ENCODE data around the gene KIR2DL3.
"Not testable (repeated sequence)": the region's sequence is repeated elsewhere in the genome, so short reads cannot be mapped to it uniquely, and the experiment has no call there.

Gene KIR2DL3

DNA sequence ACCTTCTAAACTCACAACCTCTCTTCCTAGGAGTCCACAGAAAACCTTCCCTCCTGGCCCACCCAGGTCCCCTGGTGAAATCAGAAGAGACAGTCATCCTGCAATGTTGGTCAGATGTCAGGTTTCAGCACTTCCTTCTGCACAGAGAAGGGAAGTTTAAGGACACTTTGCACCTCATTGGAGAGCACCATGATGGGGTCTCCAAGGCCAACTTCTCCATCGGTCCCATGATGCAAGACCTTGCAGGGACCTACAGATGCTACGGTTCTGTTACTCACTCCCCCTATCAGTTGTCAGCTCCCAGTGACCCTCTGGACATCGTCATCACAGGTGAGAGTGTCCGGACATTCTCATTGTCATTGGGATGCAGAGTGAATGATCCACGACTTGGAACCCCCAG is 3.6 kb downstream of the KIR2DL3 start:
- not testable (repeated sequence) for DNase-seq (ENCODE audit: low read depth in 4 of 4, low spot score in 1 of 4)

DNA sequence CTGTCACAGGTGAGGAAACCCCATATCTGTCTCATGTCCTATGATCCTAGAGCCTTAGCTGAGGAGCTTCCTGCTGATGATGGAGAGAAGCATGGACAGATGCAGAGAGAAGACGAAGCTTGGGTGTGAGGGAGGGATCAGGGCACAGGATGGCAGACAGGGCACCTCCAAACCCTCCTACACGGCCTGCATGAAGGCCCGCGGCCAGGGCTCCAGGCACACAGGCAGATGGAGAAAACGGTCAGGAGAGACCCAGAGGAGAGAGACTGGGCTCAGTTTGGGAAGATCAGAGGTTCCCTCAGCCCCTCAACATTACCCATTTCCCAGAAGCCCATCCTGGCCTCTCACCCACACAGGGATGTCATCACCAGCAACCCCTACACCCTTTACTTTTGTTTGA is 5.8 kb downstream of the KIR2DL3 start:
- not testable (repeated sequence) for DNase-seq (ENCODE audit: low read depth in 4 of 4, low spot score in 1 of 4)

DNA sequence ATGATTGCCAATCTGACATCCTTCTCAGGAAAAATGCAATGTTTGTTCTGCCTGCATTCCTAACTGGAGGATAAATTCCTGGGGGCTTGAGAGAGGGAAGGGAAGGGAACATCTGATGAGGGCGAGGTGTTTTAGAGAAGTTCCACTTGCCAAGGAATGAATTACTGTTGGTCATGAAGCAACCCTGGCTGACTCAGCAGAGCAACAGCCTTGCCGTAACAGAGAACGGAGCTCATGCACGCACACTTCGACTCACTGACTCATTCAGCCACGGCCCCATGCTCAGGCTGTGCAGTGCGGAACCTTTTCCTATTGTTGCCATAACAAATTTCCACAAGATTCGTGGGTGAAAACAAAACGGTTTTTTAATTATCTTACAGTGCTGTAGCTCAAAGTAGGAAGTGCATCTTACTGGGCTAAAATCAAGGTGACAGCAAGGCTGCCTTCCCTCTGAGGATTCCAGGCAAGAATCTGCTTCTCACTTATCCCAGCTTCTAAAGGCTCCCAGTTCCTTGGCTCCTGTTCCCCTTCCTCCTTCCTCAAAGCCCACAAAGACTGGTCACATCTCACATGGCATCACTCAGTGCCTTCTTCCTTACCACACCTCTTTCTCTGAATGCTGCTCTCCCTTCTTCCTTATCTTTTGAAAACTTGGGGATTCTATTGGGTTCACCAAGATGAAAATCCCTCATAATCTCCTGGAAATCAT is 9.5 kb downstream of the KIR2DL3 start:
- not testable (repeated sequence) for DNase-seq (ENCODE audit: low read depth in 4 of 4, low spot score in 1 of 4)

- DNase-seq (ENCODE audit: low read depth in 4 of 4, low spot score in 1 of 4), result not testable (repeated sequence)
Observed at GRCh38 chr19:54750276-54750675, 12.0 kb downstream of the KIR2DL3 start.

DNA sequence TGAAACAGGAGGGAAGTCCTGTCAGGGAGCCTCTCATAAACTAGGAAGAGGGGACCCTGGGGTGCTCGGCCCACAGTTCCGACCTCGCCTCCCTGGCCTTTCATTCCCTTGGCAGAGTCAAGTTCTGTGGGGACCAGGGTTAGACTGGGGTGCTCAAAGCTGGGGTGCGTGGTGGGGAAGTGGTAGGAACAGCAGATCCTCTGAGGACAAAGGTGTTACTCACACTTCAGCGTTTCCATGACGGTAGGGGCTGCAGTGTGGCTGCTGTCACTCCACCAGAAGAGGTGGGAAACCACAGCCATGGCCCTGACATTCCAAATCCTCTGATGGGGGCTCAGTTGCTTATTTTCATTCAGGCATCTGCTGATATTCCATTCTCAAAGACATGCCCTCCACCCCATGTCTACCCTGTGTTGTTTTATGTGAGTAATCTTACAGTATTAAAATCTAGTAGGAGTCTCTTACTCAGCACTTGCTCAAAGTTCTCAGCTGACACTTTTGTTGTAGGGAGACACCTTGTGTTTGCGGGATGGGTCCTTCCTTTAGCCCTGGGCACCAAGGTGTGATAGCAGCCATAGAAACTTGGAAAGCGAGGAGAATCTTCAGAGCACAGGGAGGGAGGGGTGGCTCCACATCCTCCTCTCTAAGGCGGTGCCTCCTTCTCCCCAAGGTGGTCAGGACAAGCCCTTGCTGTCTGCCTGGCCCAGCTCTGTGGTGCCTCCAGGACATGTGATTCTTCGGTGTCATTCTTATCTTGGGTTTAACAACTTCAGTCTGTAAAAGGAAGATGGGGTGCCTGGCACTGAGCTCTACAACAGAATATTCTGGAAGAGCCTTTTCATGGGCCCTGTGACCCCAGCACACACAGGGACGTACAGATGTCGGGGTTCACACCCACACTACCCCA is 18.1 kb downstream of the KIR2DL3 start:
- not testable (repeated sequence) for DNase-seq (ENCODE audit: low read depth in 4 of 4, low spot score in 1 of 4)

GRCh38 chr19:54758577-54758976 is 20.3 kb downstream of the KIR2DL3 start:
- not testable (repeated sequence) for DNase-seq (ENCODE audit: low read depth in 4 of 4, low spot score in 1 of 4)

DNA sequence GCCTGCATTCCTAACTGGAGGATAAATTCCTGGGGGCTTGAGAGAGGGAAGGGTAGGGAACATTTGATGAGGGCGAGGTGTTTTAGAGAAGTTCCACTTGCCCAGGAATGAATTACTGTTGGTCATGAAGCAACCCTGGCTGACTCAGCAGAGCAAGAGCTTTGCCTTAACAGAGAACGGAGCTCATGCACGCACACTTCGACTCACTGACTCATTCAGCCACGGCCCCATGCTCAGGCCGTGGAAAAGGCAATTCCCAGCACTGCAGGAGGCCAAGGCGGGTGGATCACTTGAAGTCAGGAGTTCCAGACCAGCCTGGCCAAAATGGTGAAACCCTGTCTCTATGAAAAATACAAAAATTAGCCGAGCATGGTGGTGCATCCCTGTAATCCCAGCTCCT is 25.9 kb downstream of the KIR2DL3 start:
- DNase-seq (ENCODE audit: low read depth in 4 of 4, low spot score in 1 of 4), result not testable (repeated sequence)

- DNase-seq (ENCODE audit: low read depth in 4 of 4, low spot score in 1 of 4), result not testable (repeated sequence)
Observed at GRCh38 chr19:54766464-54766863, 28.2 kb downstream of the KIR2DL3 start.

DNA sequence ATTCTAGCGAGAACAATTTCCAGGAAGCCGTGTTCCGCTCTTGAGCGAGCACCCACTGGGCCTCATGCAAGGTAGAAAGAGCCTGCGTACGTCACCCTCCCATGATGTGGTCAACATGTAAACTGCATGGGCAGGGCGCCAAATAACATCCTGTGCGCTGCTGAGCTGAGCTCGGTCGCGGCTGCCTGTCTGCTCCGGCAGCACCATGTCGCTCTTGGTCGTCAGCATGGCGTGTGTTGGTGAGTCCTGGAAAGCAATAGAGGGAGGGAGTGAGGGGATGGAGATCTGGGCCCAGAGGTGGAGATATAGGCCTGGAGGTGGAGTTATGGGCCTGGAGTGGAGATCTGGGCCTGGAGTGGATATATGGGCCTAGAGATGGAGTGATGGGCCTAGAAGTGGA is 31.3 kb downstream of the KIR2DL3 start, which contains the start of gene KIR2DL1:
Gene KIR2DL1 (plus strand): TSS at position 148 of the 400 bp plus-strand sequence. CDS start 58 bp downstream, at position 206.
- not testable (repeated sequence) for DNase-seq (ENCODE audit: low read depth in 4 of 4, low spot score in 1 of 4)

GRCh38 chr19:54770511-54770910 is 32.2 kb downstream of the KIR2DL3 start:
- not testable (repeated sequence) for DNase-seq (ENCODE audit: low read depth in 4 of 4, low spot score in 1 of 4)

DNA sequence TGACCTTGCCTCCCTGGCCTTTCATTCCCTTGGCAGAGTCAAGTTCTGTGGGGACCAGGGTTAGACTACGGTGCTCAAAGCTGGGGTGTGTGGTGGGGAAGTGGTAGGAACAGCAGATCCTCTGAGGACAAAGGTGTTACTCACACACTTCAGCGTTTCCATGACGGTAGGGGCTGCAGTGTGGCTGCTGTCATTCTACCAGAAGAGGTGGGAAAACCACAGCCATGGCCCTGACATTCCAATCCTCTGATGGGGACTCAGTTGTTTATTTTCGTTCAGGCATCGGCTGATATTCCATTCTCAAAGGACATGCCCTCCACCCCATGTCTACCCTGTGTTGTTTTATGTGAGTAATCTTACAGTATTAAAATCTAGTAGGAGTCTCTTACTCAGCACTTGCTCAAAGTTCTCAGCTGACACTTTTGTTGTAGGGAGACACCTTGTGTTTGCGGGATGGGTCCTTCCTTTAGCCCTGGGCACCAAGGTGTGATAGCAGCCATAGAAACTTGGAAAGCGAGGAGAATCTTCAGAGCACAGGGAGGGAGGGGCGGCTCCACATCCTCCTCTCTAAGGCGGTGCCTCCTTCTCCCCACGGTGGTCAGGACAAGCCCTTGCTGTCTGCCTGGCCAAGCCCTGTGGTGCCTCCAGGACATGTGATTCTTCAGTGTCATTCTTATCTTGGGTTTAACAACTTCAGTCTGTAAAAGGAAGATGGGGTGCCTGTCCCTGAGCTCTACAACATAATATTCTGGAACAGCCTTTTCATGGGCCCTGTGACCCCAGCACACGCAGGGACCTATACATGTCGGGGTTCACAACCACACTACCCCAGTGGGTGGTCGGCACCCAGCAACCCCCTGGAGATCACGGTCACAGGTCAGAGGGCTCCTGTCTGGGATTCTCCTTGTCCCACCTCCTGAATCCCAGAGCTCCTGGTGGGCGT is 33.0 kb downstream of the KIR2DL3 start:
- not testable (repeated sequence) for DNase-seq (ENCODE audit: low read depth in 4 of 4, low spot score in 1 of 4)

DNA sequence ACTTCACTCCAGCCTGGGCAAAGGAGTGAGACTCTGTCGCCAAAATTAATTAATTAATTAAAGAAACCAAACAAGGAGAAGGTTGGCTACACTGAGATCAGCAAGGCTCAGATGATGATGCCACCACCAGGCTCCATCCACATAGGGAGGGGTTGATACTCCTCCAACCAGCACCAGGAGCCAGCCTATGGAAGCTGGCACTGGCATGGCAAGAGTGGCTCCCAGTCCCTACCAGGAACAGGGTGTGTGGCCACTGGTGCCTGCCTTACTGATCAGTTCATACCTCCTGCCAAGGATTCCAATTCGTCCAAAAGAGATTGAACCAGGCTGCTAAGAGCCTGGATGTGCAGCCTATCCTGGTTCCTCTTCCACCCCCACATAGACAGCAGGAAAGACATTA is 34.4 kb downstream of the KIR2DL3 start:
- DNase-seq (ENCODE audit: low read depth in 4 of 4, low spot score in 1 of 4), result not testable (repeated sequence)

- DNase-seq (ENCODE audit: low read depth in 4 of 4, low spot score in 1 of 4), result not testable (repeated sequence)
Observed at GRCh38 chr19:54775095-54775815, 36.9 kb downstream of the KIR2DL3 start.

- not testable (repeated sequence) for DNase-seq (ENCODE audit: low read depth in 4 of 4, low spot score in 1 of 4)
Observed at GRCh38 chr19:54775830-54776229, 37.5 kb downstream of the KIR2DL3 start.

- not testable (repeated sequence) for DNase-seq (ENCODE audit: low read depth in 4 of 4, low spot score in 1 of 4)
Observed at GRCh38 chr19:54777851-54778250, 39.5 kb downstream of the KIR2DL3 start.

DNA sequence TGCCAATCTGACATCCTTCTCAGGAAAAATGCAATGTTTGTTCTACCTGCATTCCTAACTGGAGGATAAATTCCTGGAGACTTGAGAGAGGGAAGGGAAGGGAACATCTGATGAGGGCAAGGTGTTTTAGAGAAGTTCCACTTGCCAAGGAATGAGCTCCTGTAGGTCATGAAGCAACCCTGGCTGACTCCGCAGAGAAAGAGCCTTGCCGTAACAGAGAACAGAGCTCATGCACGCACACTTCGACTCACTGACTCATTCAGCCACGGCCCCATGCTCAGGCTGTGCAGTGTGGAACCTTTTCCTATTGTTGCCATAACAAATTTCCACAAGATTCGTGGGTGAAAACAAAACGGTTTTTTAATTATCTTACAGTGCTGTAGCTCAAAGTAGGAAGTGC is 40.6 kb downstream of the KIR2DL3 start:
- DNase-seq (ENCODE audit: low read depth in 4 of 4, low spot score in 1 of 4), result not testable (repeated sequence)

GRCh38 chr19:54782916-54783315 is 44.6 kb downstream of the KIR2DL3 start:
- DNase-seq (ENCODE audit: low read depth in 4 of 4, low spot score in 1 of 4), result not testable (repeated sequence)

DNA sequence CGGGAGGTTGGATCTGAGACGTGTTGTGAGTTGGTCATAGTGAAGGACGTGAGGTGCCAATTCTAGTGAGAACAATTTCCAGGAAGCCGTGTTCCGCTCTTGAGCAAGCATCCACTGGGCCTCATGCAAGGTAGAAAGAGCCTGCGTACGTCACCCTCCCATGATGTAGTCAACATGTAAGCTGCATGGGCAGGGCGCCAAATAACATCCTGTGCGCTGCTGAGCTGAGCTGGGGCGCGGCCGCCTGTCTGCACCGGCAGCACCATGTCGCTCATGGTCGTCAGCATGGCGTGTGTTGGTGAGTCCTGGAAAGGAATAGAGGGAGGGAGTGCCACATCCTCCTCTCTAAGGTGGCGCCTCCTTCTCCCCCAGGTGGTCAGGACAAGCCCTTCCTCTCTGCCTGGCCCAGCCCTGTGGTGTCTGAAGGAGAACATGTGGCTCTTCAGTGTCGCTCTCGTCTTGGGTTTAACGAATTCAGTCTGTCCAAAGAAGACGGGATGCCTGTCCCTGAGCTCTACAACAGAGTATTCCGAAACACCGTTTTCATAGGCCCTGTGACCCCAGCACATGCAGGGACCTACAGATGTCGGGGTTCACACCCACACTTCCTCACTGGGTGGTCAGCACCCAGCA is 47.9 kb downstream of the KIR2DL3 start:
- DNase-seq (ENCODE audit: low read depth in 4 of 4, low spot score in 1 of 4), result not testable (repeated sequence)

GRCh38 chr19:54788154-54788553 is 49.8 kb downstream of the KIR2DL3 start:
- DNase-seq (ENCODE audit: low read depth in 4 of 4, low spot score in 1 of 4), result not testable (repeated sequence)

DNA sequence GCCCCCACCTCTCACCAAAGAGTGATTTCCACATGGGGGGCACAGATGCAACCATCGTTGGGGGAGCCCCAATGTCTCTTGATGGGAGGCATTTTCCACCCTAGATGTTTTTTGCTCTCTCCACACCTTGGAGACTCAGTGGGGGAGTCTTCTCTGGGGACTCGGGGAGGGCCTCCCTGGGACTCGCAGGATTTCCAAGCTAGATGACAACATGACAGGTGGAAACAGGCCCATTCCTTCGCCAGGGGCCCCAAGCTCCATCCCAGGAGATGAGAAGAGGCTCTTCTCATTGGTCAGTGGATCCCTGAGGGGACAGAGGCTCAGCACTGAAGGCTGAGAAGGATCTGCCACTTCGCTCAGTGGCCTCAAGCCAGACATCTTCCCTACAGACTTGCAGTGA is 52.4 kb downstream of the KIR2DL3 start:
- DNase-seq (ENCODE audit: low read depth in 4 of 4, low spot score in 1 of 4), result no peak

Measured in stimulated activated CD4-positive, alpha-beta T cell treated with anti-CD3 and anti-CD28 coated beads, Interleukin-1b, Interleukin-23, amount 100 ng/mL, for 24 hours (primary cell).